Skeletal muscle tissue (tissue), 4 donors: Measurements from ENCODE around the gene ADRM1. TPM values are rescaled to one million over a fixed set of nuclear protein-coding genes. Genes with fewer than 3 reads are reported as not detected.

ENCODE experiments used
- H3K27ac ChIP-seq: one replicate; pipeline ENCODE4 v1.7.0; 2013; ENCODE audit warnings: mild to moderate bottlenecking, low read depth, low read length, inconsistent platforms
- H3K27me3 ChIP-seq, 3 donors: one replicate each; pipeline ENCODE4 v1.7.0; 2013; ENCODE audit warnings: low read length in 3 of 3; ENCODE audit not compliant: control insufficient read depth in 3 of 3, insufficient read depth in 3 of 3
- H3K36me3 ChIP-seq, 3 donors: one replicate each; pipeline ENCODE4 v1.7.0; 2013; ENCODE audit warnings: low read length in 3 of 3; ENCODE audit not compliant: control insufficient read depth in 3 of 3, insufficient read depth in 3 of 3
- H3K4me1 ChIP-seq, 3 donors: one replicate each; pipeline ENCODE4 v1.7.0; 2013; ENCODE audit warnings: low read length in 3 of 3, mild to moderate bottlenecking in 3 of 3; ENCODE audit not compliant: control insufficient read depth in 3 of 3, insufficient read depth in 3 of 3
- H3K4me3 ChIP-seq, 3 donors: one replicate each; pipeline ENCODE4 v1.7.0; 2013; ENCODE audit warnings: low read length in 3 of 3
- H3K9ac ChIP-seq, 3 donors: one replicate each; pipeline ENCODE4 v1.7.0; 2013; ENCODE audit warnings: low read length in 3 of 3, mild to moderate bottlenecking in 3 of 3, moderate library complexity in 2 of 3, low read depth in 1 of 3
- H3K9me3 ChIP-seq, 3 donors: one replicate each; pipeline ENCODE4 v1.7.0; 2013; ENCODE audit warnings: low read length in 3 of 3; ENCODE audit not compliant: control insufficient read depth in 3 of 3
- total RNA-seq: library from RNA; depleted of rRNA; stranded (reverse); fragments of >200 nt; gene quantifications from one replicate; pipeline ENCODE4 v1.2.3, GENCODE V29; 2014
- donor health status: Osteomylitis.

Gene ADRM1
- total RNA-seq, 1 donor from 2014 or later: 41.8 TPM

DNA sequence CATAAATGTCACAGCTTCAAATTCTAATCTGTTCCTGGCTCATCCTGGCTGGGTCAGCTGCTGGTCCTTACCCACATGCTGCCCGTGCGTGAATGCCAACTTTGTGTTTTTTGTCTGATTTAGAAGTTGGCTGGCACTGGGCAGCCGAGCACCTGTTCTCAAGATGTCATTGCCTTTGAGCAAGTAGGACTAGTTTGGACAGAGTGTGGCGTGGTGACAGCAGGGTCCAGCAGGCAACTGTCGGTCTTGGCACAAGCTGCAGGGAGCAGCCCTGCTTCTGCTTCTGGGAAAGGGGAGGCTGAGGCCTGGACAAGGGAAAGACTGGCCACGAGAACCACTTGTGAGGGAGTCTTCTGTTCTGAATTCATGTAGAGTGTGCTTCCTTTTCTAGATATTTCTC lies 26.4 kb upstream of the ADRM1 start:
- Histone ChIP-seq H3K27ac (peak overlapping the region; percentile 80), H3K9ac (peak overlapping the region; percentile 23 to 75 (median 46)), H3K36me3 (peaks cover 56 to 58% (median 57%) of the 10 kb centered on the region in 3 donors), H3K4me3 (peak overlapping the region in 1 of 3 donors; percentile 13), H3K9me3 (no peaks in the 10 kb centered on the region), H3K27me3 (no peaks in the 10 kb centered on the region), H3K4me1 (peaks cover 12 to 44% (median 24%) of the 10 kb centered on the region in 3 donors)

DNA sequence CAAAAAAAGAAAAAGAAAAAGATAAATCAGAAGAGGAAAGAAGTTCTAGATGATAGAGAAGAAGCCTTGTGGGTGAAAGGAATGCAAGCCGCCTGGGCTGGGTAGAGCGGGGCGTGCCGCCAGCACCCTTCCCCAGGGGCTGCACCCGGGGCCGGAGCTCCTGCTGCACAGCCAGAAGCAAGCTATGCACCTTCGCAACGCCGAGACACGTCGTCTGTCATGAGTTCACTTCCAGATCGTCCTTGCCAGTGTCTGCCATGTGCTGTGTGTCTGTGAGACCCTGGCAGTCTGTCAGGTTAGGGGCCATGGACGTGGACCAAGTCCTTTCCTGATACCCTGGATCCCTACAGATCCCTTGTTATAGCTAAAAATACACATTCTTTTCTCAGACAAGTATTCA lies 25.5 kb upstream of the ADRM1 start:
- Histone ChIP-seq H3K36me3 (peaks cover 58 to 61% (median 59%) of the 10 kb centered on the region in 3 donors), H3K4me3 (peak overlapping the region in 1 of 3 donors; percentile 13), H3K27ac (peak overlapping the region; percentile 80), H3K27me3 (no peaks in the 10 kb centered on the region), H3K9ac (peak overlapping the region in 2 of 3 donors; percentile 12 to 45), H3K9me3 (no peaks in the 10 kb centered on the region), H3K4me1 (peaks cover 12 to 44% (median 27%) of the 10 kb centered on the region in 3 donors)

DNA sequence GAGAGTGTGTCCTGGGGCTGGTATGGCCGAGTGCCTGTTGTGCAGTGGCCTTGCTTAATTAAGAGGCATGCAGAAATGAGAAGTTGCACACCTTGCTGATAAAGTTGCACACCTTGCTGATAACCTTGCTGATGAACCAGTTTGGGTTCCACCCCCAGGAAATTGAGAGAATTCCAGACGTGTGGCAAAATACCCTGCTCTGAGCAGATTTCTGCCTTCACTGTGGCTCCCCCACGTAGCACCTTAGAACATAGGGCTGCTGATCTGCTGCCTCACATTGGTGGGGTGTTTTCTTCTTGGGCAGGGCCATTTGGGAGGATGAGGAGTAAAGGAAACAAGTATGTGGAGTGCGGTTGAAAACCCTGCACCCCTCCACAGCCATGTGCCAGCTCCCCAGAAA lies 22.5 kb upstream of the ADRM1 start:
- Histone ChIP-seq H3K27ac (no peak overlapping the region), H3K4me1 (peaks cover 23 to 50% (median 45%) of the 10 kb centered on the region in 3 donors), H3K4me3 (no peak overlapping the region), H3K9ac (no peak overlapping the region), H3K36me3 (peaks cover 41 to 57% (median 53%) of the 10 kb centered on the region in 3 donors), H3K27me3 (no peaks in the 10 kb centered on the region), H3K9me3 (no peaks in the 10 kb centered on the region)

DNA sequence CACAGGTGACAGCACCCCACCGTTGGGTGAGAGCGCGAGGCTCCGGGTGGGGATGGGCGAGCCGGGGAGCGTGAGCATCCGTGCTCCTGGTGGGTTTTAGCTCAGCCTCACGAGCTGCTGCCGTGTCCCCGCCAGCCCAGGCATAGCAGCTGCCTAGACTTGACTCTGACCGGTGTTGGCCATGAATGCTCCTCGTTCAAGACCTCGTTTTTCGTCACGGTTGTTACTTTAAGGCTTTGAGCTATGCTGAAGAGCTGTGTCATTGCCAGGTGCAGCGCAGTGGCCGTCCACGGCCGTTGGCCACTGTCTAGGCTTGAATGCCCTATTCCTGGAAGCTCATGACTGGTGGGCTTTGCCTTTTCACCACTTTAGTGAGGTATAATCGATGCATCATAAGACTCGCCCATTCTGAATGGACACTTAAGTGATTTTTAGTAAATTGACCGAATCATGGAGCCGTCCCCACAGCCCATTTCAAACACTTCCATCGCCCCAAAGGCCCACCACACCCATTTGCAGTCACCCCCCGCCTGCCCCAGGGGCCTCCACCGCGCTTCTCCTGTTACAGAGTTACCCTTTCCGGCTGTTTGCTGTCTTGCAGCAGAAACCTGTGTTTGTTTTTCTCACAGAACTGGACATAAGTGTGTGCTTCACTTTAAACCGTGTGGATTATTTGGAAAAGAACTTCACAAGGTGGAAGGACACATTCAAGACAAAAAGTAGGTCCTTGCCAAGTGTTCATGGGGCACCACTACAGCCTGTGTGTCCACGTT lies 21.4 kb upstream of the ADRM1 start:
- no peaks in the 10 kb centered on the region for H3K9me3 ChIP-seq
- peaks cover 18 to 41% (median 38%) of the 10 kb centered on the region in 3 donors for H3K4me1 ChIP-seq
- no peaks in the 10 kb centered on the region for H3K27me3 ChIP-seq
- H3K36me3 ChIP-seq: peaks cover 48 to 64% (median 58%) of the 10 kb centered on the region in 3 donors
- peak overlapping the region; percentile 79 for H3K27ac ChIP-seq
- no peak overlapping the region for H3K9ac ChIP-seq
- H3K4me3 ChIP-seq: no peak overlapping the region

DNA sequence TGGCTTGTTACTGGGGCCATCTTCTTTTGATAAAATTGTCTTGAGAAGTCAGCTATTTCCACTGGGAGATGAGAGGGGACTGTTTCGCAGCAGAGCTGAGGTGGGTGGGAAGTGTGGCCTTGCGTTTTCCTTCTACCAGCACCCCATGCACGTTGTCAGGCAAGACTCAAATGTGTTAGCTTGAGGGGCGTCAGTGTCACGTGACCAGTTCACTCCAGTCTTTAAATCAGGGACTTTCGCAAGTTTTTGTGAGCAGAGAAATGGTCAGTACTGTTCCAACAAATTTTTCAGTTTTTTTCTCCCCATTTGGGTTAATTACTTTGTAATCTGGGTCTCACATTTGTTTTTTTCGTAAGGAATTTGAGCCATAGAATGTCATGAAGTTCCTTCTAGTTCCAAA lies 20.7 kb upstream of the ADRM1 start:
- no peaks in the 10 kb centered on the region for H3K27me3 ChIP-seq
- peaks cover 53 to 70% (median 64%) of the 10 kb centered on the region in 3 donors for H3K36me3 ChIP-seq
- H3K9ac ChIP-seq: no peak overlapping the region
- H3K27ac ChIP-seq: peak overlapping the region; percentile 79
- peaks cover 14 to 37% (median 37%) of the 10 kb centered on the region in 3 donors for H3K4me1 ChIP-seq
- H3K4me3 ChIP-seq: no peak overlapping the region
- no peaks in the 10 kb centered on the region for H3K9me3 ChIP-seq

DNA sequence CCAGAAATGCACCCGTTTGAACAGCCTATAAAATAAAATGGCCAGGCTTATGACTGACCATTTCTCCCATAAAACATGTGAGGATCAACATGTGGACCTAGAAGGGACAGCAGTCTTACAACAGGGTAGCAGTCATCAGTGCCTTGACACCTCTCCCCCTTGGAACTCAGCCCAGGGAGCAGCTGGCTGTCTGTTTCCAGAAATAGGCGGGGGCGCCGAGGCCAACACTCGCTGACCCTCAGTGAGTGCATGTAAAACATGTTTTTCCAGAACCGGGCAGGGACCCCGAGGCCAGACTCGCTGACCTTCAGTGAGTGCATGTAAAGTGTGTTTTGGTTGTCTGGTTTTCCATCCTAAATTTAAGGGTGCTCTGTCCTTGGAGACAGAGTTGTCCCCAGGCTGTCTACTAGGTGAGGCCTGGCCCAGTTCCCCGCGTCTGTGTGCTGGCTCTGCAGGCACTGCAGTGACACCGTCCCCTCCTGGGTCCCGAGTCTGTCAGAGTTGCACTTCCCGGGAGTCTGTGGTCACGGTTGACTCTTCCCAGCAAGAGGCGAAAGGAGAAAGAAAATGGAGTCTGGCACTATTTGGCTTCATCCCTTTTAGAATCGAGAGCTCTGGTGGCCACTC lies 19.8 kb upstream of the ADRM1 start:
- Histone ChIP-seq H3K9ac (peak overlapping the region in 2 of 3 donors; percentile 51 to 73), H3K27ac (peak overlapping the region; percentile 79), H3K4me1 (peaks cover 11 to 32% (median 29%) of the 10 kb centered on the region in 3 donors), H3K9me3 (no peaks in the 10 kb centered on the region), H3K4me3 (no peak overlapping the region), H3K27me3 (no peaks in the 10 kb centered on the region), H3K36me3 (peaks cover 53 to 73% (median 63%) of the 10 kb centered on the region in 3 donors)

DNA sequence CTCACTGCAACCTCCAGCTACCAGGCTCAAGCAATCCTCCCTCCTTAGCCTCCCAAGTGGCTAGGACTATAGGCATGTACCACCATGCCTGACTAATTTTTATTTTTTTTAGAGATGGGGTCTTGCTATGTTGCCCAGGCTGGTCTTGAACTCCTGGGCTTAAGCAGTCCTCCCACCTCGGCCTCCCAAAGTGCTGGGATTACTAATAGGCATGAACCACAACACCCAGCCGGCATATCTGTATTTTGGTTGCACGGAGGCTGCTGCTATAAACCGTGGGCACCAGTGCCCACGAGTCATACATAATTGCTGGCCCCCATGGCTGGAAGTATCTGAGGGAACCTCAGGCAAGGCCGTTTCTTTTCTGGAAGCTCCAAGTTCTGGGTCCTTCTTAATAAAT lies 18.3 kb upstream of the ADRM1 start:
- Histone ChIP-seq H3K9ac (no peak overlapping the region), H3K4me1 (peaks cover 11 to 27% (median 21%) of the 10 kb centered on the region in 3 donors), H3K27ac (no peak overlapping the region), H3K27me3 (no peaks in the 10 kb centered on the region), H3K9me3 (no peaks in the 10 kb centered on the region), H3K4me3 (no peak overlapping the region), H3K36me3 (peaks cover 49 to 71% (median 66%) of the 10 kb centered on the region in 3 donors)

DNA sequence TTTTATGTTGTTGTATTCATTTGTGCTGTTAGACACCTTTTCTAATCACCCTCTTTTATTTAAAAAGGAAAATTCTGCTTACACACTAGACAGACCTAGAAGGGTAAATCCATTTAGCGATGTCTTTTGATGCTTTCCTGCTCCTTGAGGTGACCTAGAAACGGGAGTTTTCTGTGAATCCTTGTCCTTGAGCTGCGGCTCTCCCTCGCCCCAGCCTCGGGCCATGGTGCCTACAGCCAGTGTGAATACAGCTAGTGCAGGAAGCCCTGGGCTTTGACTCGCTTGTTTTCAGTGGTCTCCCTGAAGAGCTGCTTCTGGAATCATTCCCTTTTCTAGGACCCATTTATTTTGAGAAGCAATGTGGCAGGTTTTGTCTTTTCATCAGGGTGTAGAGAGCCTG lies 17.6 kb upstream of the ADRM1 start:
- no peaks in the 10 kb centered on the region for H3K27me3 ChIP-seq
- H3K4me3 ChIP-seq: no peak overlapping the region
- no peaks in the 10 kb centered on the region for H3K9me3 ChIP-seq
- peak overlapping the region; percentile 56 for H3K27ac ChIP-seq
- H3K9ac ChIP-seq: no peak overlapping the region
- H3K36me3 ChIP-seq: peaks cover 42 to 70% (median 65%) of the 10 kb centered on the region in 3 donors
- peaks cover 11 to 27% (median 21%) of the 10 kb centered on the region in 3 donors for H3K4me1 ChIP-seq

DNA sequence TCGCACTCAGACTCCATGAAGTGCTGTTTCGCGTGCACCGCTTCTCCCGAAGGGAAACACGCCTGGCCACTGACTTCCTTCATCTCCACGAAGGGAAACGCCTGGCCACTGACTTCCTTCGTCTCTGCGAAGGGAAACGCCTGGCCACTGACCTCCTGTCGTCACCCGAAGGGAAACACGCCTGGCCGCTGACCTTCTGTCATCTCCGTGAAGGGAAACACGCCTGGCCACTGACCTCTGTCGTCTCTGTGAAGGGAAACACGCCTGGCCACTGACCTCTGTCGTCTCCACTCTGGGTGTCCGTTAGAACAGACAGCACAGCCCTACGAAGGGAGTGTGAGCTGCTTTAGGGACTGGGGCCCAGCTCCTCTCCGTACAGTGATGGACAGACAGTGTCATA lies 17.1 kb upstream of the ADRM1 start:
- Histone ChIP-seq H3K9ac (no peak overlapping the region), H3K9me3 (no peaks in the 10 kb centered on the region), H3K4me1 (peaks cover 11 to 27% (median 21%) of the 10 kb centered on the region in 3 donors), H3K4me3 (no peak overlapping the region), H3K27me3 (no peaks in the 10 kb centered on the region), H3K36me3 (peaks cover 36 to 64% (median 59%) of the 10 kb centered on the region in 3 donors), H3K27ac (peak overlapping the region; percentile 56)
